ENCODE results near the gene GNRH2.

DNA sequence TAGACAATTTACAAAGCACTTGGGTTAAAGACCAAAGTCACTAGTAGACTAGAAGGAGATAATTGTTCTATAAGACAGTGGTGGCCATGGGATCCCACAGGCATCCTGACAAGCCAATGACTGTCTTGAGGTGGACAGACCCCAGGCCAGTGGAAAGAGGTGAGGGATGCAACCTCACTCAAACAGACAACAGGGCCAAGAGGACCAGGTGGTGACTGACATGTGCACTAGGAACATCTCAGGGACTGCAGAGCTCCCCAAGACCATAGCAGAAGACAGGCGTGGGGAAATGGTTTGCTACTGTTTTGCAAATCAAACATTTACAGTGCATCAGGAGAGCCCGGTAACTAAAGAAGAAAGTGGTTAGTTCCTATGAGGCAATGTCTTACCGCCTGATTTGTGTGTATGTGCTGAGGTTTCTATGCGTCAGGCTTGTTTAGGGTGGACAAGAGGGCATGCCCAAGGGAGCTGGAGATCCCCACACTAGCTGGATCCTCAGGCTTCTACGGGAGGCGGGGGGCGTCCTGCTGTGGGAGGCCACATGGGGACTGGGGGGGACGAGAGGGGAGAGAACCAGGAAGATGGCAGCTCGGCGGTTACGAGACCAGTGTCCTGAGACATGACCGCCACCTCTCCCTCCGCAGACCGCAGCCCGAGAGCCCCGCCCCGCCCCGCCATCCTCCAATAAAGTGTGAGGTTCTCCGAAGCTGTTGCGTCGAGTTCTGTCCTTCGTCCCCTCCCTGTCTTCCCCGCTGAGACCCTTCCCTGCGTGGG, 1.8 kb downstream of the GNRH2 start:
- TF ChIP-seq SP1 (IDR thresholded peaks at IDR 0.05) = no peak
- no peak for TF ChIP-seq LEF1 (IDR thresholded peaks at IDR 0.05; ENCODE audit: borderline replicate concordance)
- no peak for TF ChIP-seq CTBP1 (IDR thresholded peaks at IDR 0.05; ENCODE audit: borderline replicate concordance)
- TF ChIP-seq ELF4 (IDR thresholded peaks at IDR 0.05) = no peak
- TF ChIP-seq ARNT (IDR thresholded peaks at IDR 0.05) = no peak
- TF ChIP-seq FOXM1 (IDR thresholded peaks at IDR 0.05; ENCODE audit: borderline replicate concordance) = no peak
- no peak for TF ChIP-seq BHLHE40 (IDR thresholded peaks at IDR 0.05; ENCODE audit: borderline replicate concordance)
- TF ChIP-seq FOXK2 (IDR thresholded peaks at IDR 0.05) = no peak
- TF ChIP-seq, protein P1, sequence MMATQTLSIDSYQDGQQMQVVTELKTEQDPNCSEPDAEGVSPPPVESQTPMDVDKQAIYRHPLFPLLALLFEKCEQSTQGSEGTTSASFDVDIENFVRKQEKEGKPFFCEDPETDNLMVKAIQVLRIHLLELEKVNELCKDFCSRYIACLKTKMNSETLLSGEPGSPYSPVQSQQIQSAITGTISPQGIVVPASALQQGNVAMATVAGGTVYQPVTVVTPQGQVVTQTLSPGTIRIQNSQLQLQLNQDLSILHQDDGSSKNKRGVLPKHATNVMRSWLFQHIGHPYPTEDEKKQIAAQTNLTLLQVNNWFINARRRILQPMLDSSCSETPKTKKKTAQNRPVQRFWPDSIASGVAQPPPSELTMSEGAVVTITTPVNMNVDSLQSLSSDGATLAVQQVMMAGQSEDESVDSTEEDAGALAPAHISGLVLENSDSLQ (IDR thresholded peaks at IDR 0.05) = no peak
- no peak for TF ChIP-seq L3MBTL2 (conservative IDR thresholded peaks at IDR 0.05)
- no peak for TF ChIP-seq FOXA1 (IDR thresholded peaks at IDR 0.05)
